Neural cell (in vitro differentiated cells): ENCODE results near the gene ST3GAL3. TPM values are rescaled to one million over a fixed set of nuclear protein-coding genes. Genes with fewer than 3 reads are reported as not detected.

Experiments
- H2AFZ ChIP-seq: fragments of 200-600, 300-800 bp; sonication (generic), shearing (Covaris generic); 2 replicates; pipeline ENCODE4 v1.6.0; 2014; ENCODE audit warnings: low read depth, mild to moderate bottlenecking, antibody characterized with exemption, low read length, moderate library complexity
- H3F3A ChIP-seq: fragments of 200-600 bp; shearing (Covaris generic); 2 replicates; pipeline ENCODE4 v1.6.1; 2016; ENCODE audit warnings: mild to moderate bottlenecking, moderate library complexity, mixed read lengths, antibody characterized with exemption, low read length; ENCODE audit not compliant: insufficient read depth, poor library complexity, severe bottlenecking
- H3K27ac ChIP-seq: fragments of 200-600, 300-800 bp; sonication (generic), shearing (Covaris generic); 2 replicates; pipeline ENCODE4 v1.5.1; 2014; ENCODE audit warnings: mild to moderate bottlenecking, low read length, moderate library complexity
- H3K27me3 ChIP-seq: fragments of 300-800, 200-600 bp; sonication (generic), shearing (Covaris generic); 2 replicates; pipeline ENCODE4 v1.6.0; 2014; ENCODE audit warnings: mild to moderate bottlenecking, low read depth, low read length, moderate library complexity; ENCODE audit not compliant: insufficient read depth
- H3K36me3 ChIP-seq: fragments of 300-800, 200-600 bp; sonication (generic), shearing (Covaris generic); 2 replicates; pipeline ENCODE4 v1.5.1; 2014; ENCODE audit warnings: mild to moderate bottlenecking, antibody characterized with exemption, low read length, moderate library complexity; ENCODE audit not compliant: insufficient read depth
- H3K4me2 ChIP-seq: fragments of 300-800, 200-600 bp; sonication (generic), shearing (Covaris generic); 2 replicates; pipeline ENCODE4 v1.6.0; 2014; ENCODE audit warnings: mild to moderate bottlenecking, low read length
- H3K4me3 ChIP-seq: fragments of 300-800, 200-600 bp; sonication (generic), shearing (Covaris generic); 2 replicates; pipeline ENCODE4 v1.5.1; 2014; ENCODE audit warnings: mild to moderate bottlenecking, low read length, moderate library complexity
- H3K79me2 ChIP-seq: fragments of 200-600 bp; shearing (Covaris generic); replicated peaks from 2 replicates; pipeline ENCODE4 v1.6.0; 2014; ENCODE audit warnings: mild to moderate bottlenecking, low read length, moderate library complexity; ENCODE audit not compliant: insufficient read depth
- H3K9ac ChIP-seq: fragments of 300-800, 200-600 bp; sonication (generic), shearing (Covaris generic); 2 replicates; pipeline ENCODE4 v1.6.1; 2016; ENCODE audit warnings: mild to moderate bottlenecking, low read length, mixed read lengths
- H3K9me2 ChIP-seq: fragments of 200-600 bp; shearing (Covaris generic); 2 replicates; pipeline ENCODE4 v1.6.1; 2016; ENCODE audit warnings: mild to moderate bottlenecking, low read length, mixed read lengths; ENCODE audit not compliant: insufficient read depth
- H3K9me3 ChIP-seq: fragments of 200-600, 300-800 bp; sonication (generic), shearing (Covaris generic); 2 replicates; pipeline ENCODE4 v1.6.1; 2016; ENCODE audit warnings: mild to moderate bottlenecking, mixed run types, low read length, moderate library complexity, mixed read lengths
- H4K20me1 ChIP-seq: fragments of 200-600 bp; shearing (Covaris generic); 2 replicates; pipeline ENCODE4 v1.6.1; 2016; ENCODE audit warnings: mild to moderate bottlenecking, mixed run types; ENCODE audit not compliant: insufficient read depth
- CTCF ChIP-seq: fragments of 450-650 bp; IDR thresholded peaks from 2 replicates; pipeline ENCODE4 v1.5.1; 2014; ENCODE audit warnings: antibody characterized with exemption, mild to moderate bottlenecking, moderate library complexity; ENCODE audit not compliant: poor library complexity, severe bottlenecking
- EP300 ChIP-seq: fragments of 450-650 bp; conservative IDR thresholded peaks from 2 replicates; pipeline ENCODE4 v1.6.1; 2014; ENCODE audit warnings: antibody characterized with exemption, mild to moderate bottlenecking, moderate library complexity; ENCODE audit not compliant: poor library complexity, severe bottlenecking
- EZH2 ChIP-seq: fragments of 200-600, 300-800 bp; shearing (Covaris generic), sonication (generic); IDR thresholded peaks from 2 replicates; pipeline ENCODE4 v1.6.1; 2014; ENCODE audit warnings: antibody characterized with exemption, low read length, borderline replicate concordance, mild to moderate bottlenecking; ENCODE audit not compliant: insufficient read depth, poor library complexity, severe bottlenecking
- MXI1 ChIP-seq: fragments of 450-650 bp; conservative IDR thresholded peaks from 2 replicates; pipeline ENCODE4 v1.6.1; 2014; ENCODE audit warnings: antibody characterized with exemption, mild to moderate bottlenecking; ENCODE audit not compliant: poor library complexity, severe bottlenecking
- POLR2AphosphoS5 ChIP-seq: IDR thresholded peaks from 2 replicates; pipeline ENCODE4 v1.6.1; 2012
- RAD21 ChIP-seq: fragments of 450-650 bp; conservative IDR thresholded peaks from 2 replicates; pipeline ENCODE4 v1.6.1; 2014; ENCODE audit warnings: antibody characterized with exemption, mild to moderate bottlenecking, moderate library complexity
- SMC3 ChIP-seq: fragments of 450-650 bp; conservative IDR thresholded peaks from 2 replicates; pipeline ENCODE4 v1.6.1; 2014; ENCODE audit warnings: antibody characterized with exemption, mild to moderate bottlenecking, moderate library complexity; ENCODE audit not compliant: poor library complexity
- TAF1 ChIP-seq: IDR thresholded peaks from 2 replicates; pipeline ENCODE4 v1.6.1; 2012; ENCODE audit warnings: low read depth
- polyA plus RNA-seq: library from polyadenylated mRNA; depleted of rRNA; stranded (reverse); fragments of >200 nt; gene quantifications from 2 replicates; pipeline ENCODE4 v1.2.3, GENCODE V29; 2014
- TF ChIP-seq, protein P1 (sequence below): IDR thresholded peaks from 2 replicates; pipeline ENCODE4 v1.6.1; 2012; ENCODE audit warnings: borderline replicate concordance

The ST3GAL3 gene
- polyA plus RNA-seq, 1 donor from 2014 or later, result 36.8 TPM

GRCh38 chr1:43879414-43879813 is 172.1 kb downstream of the ST3GAL3 start:
- no peak overlapping the region for H2AFZ ChIP-seq
- H3K9me2 ChIP-seq, result no peaks in the 10 kb centered on the region
- H3K4me3 ChIP-seq, result no peak overlapping the region
- H3K27ac ChIP-seq, result no peak overlapping the region
- no peaks in the 10 kb centered on the region for H3K79me2 ChIP-seq
- H3K4me2 ChIP-seq, result no peak overlapping the region
- H3F3A ChIP-seq, result no peaks in the 10 kb centered on the region
- H3K9ac ChIP-seq, result no peak overlapping the region
- TF ChIP-seq TAF1 (no peak), POLR2AphosphoS5 (no peak), SMC3 (no peak), RAD21 (no peak), EP300 (no peak), EZH2 (no peak), MXI1 (no peak), CTCF (no peak)
- TF ChIP-seq, protein P1, sequence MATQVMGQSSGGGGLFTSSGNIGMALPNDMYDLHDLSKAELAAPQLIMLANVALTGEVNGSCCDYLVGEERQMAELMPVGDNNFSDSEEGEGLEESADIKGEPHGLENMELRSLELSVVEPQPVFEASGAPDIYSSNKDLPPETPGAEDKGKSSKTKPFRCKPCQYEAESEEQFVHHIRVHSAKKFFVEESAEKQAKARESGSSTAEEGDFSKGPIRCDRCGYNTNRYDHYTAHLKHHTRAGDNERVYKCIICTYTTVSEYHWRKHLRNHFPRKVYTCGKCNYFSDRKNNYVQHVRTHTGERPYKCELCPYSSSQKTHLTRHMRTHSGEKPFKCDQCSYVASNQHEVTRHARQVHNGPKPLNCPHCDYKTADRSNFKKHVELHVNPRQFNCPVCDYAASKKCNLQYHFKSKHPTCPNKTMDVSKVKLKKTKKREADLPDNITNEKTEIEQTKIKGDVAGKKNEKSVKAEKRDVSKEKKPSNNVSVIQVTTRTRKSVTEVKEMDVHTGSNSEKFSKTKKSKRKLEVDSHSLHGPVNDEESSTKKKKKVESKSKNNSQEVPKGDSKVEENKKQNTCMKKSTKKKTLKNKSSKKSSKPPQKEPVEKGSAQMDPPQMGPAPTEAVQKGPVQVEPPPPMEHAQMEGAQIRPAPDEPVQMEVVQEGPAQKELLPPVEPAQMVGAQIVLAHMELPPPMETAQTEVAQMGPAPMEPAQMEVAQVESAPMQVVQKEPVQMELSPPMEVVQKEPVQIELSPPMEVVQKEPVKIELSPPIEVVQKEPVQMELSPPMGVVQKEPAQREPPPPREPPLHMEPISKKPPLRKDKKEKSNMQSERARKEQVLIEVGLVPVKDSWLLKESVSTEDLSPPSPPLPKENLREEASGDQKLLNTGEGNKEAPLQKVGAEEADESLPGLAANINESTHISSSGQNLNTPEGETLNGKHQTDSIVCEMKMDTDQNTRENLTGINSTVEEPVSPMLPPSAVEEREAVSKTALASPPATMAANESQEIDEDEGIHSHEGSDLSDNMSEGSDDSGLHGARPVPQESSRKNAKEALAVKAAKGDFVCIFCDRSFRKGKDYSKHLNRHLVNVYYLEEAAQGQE, result no peak
- no peaks in the 10 kb centered on the region for H4K20me1 ChIP-seq
- no peaks in the 10 kb centered on the region for H3K27me3 ChIP-seq
- H3K9me3 ChIP-seq, result no peaks in the 10 kb centered on the region
- no peaks in the 10 kb centered on the region for H3K36me3 ChIP-seq

DNA sequence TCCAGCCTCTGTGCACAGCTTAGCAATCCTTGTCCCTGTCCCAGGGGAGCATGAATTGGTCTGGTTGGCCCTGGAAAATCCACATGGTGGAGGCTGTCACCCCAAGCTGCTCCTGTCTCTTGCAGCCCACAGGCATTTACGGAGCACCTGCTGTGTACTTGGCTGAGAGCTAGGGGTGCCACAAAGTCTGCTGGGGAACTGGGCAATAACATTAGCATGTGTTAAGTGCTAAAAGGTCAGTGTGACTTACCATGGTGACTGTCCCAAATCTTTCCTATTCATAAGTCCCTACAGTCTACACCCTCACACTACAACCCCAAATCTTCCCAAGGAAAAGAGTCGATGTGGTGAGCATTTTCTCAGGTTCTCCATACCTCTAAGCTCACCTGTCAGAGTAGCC is 172.7 kb downstream of the ST3GAL3 start:
- Histone ChIP-seq H3K9me2 (no peaks in the 10 kb centered on the region), H3K27ac (no peak overlapping the region), H3K27me3 (no peaks in the 10 kb centered on the region), H2AFZ (no peak overlapping the region), H3K4me2 (no peak overlapping the region), H3K9me3 (no peaks in the 10 kb centered on the region), H3K36me3 (no peaks in the 10 kb centered on the region), H3K4me3 (no peak overlapping the region), H3K79me2 (no peaks in the 10 kb centered on the region), H3K9ac (no peak overlapping the region), H4K20me1 (no peaks in the 10 kb centered on the region), H3F3A (no peaks in the 10 kb centered on the region)
- no peak for TF ChIP-seq EZH2
- TF ChIP-seq, protein P1, result no peak
- no peak for TF ChIP-seq RAD21
- no peak for TF ChIP-seq SMC3
- TF ChIP-seq EP300, result no peak
- TF ChIP-seq CTCF, result no peak
- TF ChIP-seq POLR2AphosphoS5, result no peak
- TF ChIP-seq TAF1, result no peak
- TF ChIP-seq MXI1, result no peak
